LNCAP (cell line): Measurements from ENCODE around the gene RAB11FIP5.

Experiments used
- TF ChIP-seq, protein P1 (sequence below): fragments of 450-650 bp; IDR thresholded peaks from 2 replicates; pipeline ENCODE4 v1.5.1; 2017; ENCODE audit warnings: mild to moderate bottlenecking

RAB11FIP5 gene

DNA sequence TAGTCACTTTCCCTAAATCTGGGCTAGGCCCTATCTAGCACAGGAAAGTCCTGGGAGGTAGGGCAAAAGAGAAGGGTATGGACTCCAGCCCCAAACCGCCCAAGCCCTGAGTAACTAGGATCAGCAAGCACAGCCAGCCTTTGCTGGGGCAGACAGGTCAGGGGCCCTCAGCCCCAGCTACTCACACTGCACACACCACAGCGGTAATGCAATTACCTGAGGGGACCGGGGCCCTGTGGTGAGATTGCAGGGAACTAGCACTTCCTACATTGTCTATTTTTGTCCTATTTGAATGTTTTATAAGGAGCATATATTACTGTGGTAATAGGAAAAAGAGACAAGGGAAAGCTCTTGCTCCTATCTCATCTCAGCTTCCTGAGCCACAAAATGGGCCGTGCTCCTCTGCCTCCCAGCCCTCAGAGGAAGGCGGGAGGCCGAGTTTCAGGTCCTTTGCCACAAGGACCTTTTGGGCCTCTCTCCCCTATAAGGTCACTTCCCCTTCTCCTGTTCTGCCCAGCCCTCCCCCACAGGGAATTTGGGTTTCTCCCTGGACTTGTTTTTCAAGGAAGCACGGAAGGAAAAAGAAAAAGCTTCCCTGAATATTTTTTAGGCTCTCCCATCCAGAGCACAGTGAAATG lies 20.5 kb downstream of the RAB11FIP5 start:
- TF ChIP-seq, protein P1, sequence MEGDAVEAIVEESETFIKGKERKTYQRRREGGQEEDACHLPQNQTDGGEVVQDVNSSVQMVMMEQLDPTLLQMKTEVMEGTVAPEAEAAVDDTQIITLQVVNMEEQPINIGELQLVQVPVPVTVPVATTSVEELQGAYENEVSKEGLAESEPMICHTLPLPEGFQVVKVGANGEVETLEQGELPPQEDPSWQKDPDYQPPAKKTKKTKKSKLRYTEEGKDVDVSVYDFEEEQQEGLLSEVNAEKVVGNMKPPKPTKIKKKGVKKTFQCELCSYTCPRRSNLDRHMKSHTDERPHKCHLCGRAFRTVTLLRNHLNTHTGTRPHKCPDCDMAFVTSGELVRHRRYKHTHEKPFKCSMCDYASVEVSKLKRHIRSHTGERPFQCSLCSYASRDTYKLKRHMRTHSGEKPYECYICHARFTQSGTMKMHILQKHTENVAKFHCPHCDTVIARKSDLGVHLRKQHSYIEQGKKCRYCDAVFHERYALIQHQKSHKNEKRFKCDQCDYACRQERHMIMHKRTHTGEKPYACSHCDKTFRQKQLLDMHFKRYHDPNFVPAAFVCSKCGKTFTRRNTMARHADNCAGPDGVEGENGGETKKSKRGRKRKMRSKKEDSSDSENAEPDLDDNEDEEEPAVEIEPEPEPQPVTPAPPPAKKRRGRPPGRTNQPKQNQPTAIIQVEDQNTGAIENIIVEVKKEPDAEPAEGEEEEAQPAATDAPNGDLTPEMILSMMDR = no peak

DNA sequence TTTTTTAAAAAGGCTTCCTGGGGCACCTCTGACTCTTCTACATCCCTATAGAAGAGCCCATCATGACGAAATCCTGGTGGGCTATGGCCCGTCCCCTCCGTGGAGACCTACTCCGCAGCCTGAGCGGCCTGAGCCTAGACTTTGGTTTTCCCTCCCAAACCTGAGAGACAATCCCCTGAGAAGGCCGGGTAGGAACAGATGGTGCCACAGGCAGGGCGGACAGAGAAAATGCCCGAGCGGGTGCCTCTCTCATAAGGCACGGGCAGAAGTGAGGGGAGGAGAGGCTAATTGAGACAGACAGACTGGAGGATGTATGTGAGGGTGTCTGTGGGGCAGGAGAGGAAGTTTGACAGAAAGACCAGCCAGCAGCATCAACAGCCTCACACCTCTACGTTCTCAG lies 21.1 kb downstream of the RAB11FIP5 start:
- TF ChIP-seq, protein P1 = no peak

DNA sequence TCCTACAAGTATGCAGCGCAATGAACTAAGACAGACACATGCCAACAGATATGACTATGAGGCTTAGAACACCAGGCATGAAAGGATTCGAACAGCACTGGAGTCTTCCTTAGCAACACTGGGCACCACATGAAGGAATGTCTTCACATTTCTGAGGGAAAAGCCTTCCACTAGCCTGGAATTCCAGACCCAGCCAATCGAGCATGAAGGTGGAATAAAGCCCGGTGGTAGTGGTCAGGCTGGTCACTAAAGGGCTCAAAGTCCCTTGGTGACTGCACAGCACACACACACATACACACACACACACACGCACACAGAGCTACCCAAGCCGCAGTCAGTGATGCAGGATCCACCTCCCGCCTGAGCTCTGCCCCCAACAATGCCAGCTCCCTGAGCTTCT lies 21.6 kb downstream of the RAB11FIP5 start:
- TF ChIP-seq, protein P1 = no peak

DNA sequence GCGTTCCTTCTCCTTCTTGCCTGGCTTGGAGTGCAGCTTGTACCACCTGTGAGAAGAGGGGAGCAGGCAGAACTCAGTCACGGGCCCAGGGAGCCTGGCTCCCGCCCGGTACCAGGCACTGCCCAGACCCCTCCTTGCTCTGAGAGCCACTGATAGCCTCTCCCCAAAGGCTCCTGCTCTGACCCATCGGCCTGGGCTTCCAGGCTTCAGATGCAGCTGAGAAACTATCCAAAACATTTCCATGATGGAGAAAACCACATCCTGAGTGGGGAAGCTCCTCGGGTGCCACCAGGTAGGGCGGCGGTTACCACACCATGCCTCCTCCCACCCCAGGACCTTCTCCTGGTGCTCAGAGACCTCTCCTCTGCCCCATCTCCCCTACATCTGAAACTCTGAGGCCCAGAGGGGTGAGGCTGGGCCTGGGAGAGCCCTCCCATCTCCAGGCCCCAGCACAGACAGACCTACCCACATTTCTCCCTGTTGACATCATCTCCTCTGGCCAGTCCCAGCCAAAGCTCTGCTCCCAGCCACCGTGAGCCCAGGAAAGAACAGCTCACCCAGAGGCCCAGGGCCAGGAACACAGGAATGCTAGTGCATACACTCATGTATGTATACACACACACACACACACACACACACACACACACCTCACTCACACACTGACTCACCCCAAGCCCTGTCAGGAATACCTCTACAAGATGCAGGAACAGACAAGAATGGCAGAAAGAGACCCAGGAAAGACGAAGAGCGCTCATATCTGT lies 23.3 kb downstream of the RAB11FIP5 start:
- TF ChIP-seq, protein P1 = no peak

DNA sequence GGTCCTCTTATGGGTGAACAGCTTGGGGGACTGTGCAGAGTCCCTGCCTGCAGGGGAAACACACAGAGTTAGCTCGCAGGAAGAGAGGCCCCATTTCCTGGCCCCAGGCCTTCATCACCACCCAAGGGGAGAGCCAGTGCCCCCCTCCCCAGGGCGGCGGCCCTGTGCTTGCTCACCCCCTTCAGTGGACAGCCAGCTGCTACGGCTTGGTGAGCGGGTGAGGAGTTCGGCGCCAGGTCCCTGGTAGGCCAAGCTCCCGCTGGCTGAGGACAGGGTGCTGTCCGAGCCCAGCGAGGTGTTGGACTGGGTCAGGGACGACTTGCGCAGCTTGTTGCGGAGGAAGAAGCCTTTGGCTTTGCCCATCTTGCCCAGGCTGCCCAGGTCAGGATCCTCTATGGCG lies 24.0 kb downstream of the RAB11FIP5 start:
- TF ChIP-seq, protein P1 = no peak

DNA sequence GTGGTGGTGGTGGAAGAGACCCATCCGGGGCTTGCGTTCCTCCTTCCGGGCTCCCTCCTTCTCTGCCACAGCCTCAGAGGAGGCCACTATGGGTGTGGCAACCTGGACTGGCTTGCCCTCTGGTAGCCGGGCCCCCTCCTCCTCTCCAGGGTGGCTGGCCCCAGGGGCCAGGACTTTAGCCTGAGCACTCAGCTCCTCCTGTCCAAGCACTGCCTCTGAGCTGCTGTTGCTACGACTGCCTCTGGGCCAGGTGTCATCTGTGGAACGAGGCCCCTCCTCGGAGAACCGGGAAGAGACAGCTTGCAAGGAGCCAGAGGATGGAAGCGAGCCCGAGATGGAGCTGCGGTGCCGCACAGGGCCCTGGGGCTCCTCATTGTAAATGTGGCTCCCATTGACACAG lies 24.5 kb downstream of the RAB11FIP5 start:
- TF ChIP-seq, protein P1 = no peak

DNA sequence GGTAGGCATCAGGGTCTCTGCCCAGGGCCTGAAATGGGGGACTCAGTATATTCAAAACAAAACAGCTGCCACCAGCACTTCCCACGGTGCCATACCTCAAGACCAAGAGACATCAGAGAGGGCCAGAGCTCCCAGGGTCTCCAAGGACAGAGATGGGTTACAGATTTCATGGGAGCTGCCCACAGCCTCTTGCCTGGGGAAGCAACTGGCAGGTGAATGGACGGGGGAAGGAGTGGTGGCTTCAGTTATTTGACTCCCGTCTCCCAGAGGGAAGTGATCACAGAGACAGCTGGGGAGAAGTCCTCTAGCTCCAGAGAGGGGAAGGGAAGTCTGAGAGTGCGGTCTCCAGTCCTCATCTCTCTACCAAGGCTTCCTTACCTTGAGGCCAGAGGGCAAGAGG lies 25.4 kb downstream of the RAB11FIP5 start:
- TF ChIP-seq, protein P1 = no peak
